ENCODE data around the gene POLR1H.
"Not testable (repeated sequence)": the region's sequence is repeated elsewhere in the genome, so short reads cannot be mapped to it uniquely, and the experiment has no call there.

POLR1H gene, protein sequence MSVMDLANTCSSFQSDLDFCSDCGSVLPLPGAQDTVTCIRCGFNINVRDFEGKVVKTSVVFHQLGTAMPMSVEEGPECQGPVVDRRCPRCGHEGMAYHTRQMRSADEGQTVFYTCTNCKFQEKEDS

DNA sequence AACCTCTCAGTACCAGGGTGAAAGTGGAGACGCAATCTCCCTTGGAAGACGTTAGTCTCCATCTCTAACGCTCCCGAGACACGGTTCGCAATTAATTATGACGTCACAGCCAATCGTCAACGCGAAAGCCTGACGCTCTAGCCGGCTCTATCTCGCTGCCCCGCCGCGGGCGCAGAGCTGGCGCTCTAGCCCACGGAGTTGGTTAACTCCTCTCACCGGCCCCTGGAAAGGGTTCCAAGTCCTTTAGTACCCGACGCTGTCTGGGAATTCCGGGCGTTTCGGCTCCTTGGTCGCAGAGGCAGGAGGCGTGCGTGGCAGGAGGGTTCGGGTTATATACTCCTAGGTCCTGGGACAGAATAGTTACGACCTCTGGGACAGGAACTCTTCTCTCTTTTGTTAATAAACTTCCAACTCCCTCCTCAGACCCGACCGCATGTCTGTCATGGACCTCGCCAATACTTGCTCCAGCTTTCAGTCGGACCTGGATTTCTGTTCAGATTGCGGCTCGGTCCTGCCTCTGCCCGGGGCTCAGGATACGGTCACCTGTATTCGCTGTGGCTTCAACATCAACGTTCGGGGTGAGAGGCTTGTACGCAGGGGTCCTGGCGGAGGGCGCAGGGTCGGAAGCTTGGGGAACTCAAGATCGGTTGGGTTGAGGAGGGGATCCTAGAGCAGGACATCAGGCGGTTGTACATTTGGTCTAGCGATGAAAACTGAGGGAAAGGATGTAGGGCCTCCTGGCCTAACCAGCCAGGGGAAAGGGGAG lies at the start of gene POLR1H:
Gene POLR1H (plus strand): TSS at position 174 of the 766 bp plus-strand sequence. CDS start 260 bp downstream, at position 434.
- DNase-seq (ENCODE audit: low read depth, low spot score) = peak; percentile 80

DNA sequence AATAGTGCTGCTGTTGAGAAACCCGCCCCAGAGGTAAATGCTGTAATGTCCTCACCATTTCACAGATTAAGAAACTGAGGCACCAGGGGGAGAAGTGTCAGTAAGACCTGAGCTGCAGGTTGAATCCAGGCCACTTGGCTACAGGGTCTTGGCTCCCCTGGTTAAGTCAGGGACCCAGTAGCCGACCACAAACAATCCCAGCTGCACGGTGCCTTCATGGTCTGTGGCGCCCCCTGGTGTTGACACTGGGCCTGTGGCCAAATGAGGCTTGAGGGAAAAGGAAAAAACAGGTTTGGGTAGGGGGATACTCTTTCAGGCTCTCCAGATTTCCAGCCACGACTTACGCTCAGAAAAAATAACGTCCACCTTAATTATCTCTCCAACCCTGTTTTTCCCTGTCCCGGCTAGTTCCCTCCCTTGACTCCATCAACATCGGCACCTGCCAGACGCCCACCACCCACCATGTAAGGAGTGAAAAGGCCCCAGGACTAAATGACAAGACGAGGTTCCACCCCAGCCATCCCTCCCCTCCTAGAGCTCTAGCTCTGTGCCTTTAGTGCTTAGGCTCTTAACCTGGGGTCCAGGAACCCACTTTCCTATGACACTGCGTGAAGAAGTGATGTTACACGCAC lies 47.7 kb upstream of the POLR1H start:
- no peak for DNase-seq (ENCODE audit: low read depth, low spot score)

DNA sequence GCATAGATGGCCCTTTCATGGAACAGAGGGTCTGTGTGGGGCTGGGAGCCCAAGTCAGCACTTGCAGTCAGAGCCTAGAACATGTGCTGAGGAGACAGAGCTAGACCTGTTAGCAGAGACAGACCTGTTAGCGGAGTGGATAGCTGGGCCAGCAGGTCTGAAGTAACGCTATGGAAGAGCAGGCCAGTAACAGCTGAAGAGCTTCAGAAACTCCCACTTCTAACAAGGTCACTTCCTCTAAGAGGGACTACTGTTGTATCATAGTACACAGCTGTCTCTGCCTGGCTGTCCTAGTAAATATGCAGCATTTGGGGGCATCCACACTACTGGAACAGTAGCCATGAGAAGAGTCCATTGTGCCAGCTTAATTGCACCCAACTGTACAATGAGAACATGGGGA lies 41.2 kb upstream of the POLR1H start:
- DNase-seq (ENCODE audit: low read depth, low spot score) = no peak

DNA sequence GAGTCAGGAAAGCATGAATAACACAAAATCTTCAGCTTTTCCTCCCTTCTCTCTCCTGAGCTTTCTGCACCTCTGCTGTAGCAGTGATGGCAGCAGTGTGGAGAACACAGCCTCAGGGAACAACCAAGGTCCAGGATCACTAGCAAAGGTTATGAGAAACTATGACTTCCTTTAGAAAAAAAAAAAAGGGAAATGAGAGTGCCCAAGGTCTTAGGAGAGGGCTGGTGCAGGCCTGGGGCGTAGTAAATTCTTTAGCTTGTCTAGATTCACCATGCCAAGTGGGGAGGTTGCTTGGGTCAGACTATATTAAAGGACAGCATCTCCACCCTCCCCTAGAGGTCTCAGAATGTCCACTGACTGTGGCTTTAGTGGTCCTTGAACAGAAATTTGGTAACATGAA lies 40.4 kb upstream of the POLR1H start:
- no peak for DNase-seq (ENCODE audit: low read depth, low spot score)

DNA sequence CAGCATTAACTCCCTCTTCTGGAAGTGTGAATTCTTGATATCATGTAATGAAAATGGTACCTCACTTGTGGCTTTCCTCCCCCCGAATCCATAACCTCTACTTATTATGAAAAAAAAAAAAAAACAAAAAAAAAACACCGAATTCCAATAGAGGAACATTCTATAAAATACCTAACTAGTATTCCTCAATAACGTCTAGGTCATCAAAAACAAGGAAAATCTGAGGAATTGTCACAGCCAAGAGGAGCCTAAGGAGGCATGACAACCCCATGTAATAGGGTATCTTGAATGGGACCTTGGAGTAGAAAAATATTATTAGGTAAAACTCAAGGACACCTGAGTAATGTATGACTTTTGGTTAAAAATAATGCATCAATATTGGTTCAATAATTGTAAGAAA lies 38.9 kb upstream of the POLR1H start:
- no peak for DNase-seq (ENCODE audit: low read depth, low spot score)

DNA sequence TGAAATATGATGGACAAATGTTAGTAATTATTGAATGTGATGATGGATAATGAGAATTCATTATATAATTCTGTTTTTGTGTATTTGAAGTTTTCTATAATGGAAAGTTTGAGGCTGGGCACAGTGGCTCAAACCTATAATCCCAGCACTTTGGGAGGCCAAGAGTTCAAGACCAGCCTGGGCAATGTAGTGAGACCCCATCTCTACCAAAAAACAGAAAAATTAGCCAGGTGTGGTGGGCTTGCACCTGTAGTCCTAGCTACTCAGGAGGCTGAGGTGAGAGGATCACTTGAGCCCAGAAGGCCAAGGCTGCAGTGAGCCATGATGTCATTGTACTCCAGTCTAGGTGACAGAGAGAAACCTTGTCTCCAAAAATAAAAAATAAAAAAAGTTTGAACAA lies 38.4 kb upstream of the POLR1H start:
- DNase-seq (ENCODE audit: low read depth, low spot score) = not testable (repeated sequence)

DNA sequence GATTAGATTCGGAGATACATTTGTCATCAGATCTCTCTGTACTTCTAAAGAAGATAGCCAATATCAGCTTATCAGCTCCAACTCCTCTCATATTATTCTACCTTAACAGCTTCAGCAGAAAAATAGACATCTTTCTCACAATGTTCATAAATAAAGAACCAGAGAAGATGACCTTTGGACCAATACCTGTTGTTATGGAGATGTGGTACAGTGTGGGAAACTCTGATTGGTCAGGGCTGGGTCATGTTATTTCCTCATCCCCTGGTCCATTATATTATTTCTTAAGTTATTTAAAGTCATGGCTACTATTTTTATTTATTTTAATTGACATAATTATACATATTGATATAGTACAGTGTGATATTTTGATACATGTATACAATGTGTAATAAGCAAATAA lies 35.9 kb upstream of the POLR1H start:
- no peak for DNase-seq (ENCODE audit: low read depth, low spot score)

DNA sequence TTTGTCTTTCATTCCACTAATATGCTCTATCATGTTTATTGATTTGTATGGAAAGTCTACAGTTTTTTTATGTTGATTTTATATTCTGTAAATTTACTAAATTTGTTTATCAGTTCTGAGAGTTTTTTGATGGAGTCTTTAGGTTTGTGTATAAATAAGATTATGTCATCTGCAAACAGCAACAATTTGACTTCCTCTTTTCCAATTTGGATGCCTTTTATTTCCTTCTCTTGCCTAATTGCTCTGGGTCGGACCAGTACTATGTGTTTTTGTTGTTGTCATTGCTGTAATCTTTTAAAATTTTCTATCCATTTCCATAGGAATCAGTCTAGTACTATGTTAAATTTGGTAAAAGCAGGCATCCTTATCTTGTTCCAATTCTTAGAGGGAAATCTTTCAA lies 31.5 kb upstream of the POLR1H start:
- DNase-seq (ENCODE audit: low read depth, low spot score) = no peak

DNA sequence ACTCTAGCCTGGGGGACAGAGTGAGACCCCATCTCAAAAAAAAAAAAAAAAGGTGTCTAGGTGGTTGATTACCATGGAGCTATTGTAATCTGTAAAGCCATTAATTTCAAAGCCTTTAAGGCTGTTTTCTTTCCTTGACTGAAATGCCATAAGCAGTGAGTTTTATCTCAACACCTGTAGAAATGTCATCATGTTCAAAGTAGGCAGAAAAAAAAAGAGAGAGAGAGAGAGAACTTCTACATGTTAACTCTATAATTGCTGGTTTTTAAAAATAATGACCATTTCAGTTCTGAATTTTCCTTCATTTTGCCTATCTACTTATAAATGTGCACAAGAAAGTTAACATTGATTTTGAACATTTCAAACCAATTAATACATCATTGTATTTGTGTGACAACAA lies 29.7 kb upstream of the POLR1H start:
- no peak for DNase-seq (ENCODE audit: low read depth, low spot score)

DNA sequence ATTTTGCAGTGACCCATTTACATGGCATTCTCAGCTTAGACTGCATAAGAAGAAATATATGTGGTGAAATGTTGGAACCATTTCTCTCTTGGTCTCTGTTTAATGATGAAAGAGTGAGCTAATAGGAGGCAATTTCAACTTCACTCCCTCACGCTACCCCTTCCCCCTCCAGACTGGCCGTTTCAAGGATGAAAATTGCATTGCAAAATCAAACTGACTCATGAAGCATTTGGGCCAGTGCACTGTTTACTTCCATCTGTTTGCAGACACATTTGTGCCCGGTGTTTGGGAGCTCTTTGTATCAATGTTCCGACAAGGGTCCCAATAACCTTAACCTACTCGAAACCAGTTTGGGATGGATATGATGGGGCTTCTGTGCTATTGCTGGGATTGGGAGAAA lies 27.6 kb upstream of the POLR1H start:
- DNase-seq (ENCODE audit: low read depth, low spot score) = not testable (repeated sequence)

DNA sequence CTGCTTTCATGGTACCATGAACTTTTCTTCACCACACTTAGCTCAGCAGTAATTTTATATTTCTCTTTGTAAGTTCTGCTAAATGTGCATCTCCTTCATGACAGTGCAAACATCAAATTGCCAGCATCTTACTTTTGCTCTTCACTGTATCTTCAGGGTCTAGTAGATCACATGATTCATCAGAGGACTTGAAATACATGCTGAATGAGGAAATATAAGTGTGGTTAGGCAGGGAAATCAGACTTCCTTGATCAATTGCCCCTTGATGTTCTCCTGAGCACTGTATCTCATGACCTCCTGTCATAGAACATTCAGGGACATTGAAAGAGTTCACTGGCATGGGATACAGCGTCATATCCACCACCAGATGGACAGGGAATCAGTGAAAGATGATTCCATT lies 25.3 kb upstream of the POLR1H start:
- no peak for DNase-seq (ENCODE audit: low read depth, low spot score)

DNA sequence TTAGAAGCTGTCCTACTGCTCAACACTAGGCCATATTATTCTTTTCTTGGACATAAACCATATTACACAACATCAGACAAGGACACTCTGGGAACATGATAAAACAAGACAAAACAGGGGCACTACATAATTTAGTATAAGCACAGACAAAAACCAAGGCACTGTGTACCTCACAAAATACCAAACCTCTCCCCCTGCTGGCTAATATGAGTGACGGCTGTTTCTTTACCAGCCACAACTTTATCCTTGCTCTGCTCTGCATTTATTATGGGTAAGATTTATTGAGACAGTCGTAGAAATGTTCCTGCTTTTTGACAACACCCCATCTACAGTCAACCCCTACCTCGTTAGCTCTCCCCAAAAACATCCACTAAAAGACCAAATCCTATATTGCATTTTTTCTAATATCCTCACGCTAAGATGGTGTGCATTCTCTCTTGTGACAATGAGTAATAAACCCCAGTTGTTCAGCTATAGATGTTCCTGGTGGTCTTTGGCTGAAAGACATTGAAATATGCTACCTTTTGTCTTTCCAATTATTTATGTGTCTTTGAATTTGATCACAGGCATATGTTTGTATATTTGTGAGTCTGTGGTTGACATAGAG lies 23.8 kb upstream of the POLR1H start:
- DNase-seq (ENCODE audit: low read depth, low spot score) = no peak

DNA sequence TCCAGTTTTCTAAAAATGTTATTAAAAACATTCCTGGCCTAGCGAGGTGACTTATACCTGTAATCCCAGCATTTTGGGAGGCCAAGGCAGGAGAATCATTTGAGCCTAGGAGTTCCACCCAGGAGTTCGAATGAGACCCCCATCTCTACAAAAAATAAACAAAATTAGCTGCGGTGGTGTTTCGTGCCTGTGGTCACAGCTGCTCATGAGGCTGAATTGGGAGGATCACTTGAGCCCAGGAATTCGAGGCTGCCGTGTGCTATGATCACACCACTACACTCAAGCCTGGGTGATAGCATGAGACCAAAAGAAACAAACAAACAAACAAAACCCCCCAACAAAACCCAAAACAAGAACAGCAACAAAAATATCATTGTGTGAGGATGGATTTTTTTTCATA lies 19.8 kb upstream of the POLR1H start:
- DNase-seq (ENCODE audit: low read depth, low spot score) = no peak

DNA sequence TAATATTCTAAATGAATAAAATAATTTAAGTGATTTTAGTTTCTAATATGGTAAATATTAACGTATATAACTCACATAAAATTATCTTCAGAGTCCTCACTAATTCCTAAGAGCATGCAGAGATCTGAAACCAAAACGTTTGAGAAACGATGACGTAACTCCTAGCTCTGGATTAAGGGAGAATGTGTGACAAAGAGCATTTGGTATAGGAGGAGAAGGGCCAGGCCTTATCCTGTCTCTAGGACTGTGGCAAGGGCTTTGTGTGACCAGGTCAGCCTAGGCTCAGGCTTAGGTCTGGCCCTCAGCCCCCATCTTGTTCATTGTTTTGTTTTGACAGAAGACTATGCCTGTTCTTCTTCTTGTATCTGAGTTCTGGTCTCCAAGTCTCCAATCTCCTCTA lies 19.2 kb upstream of the POLR1H start:
- DNase-seq (ENCODE audit: low read depth, low spot score) = no peak

DNA sequence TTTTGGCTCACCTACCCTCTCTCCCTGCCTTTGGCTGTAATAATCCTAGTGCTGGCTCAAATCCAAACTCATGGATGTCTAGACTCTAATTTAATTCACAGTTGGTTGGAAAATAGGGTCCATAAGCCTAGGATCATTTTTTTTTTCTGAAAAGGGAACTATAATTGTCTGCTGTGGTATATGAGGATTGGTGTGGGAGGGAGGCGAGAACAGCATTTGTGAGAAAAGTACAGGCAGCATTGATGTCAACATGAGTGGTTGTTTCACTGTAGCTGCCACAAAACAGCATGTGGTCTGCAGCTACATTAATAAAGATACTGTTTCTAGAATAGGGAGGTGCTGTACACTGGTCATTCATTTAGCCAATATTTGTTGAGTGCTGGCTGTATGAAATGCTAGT lies 18.6 kb upstream of the POLR1H start:
- no peak for DNase-seq (ENCODE audit: low read depth, low spot score)

DNA sequence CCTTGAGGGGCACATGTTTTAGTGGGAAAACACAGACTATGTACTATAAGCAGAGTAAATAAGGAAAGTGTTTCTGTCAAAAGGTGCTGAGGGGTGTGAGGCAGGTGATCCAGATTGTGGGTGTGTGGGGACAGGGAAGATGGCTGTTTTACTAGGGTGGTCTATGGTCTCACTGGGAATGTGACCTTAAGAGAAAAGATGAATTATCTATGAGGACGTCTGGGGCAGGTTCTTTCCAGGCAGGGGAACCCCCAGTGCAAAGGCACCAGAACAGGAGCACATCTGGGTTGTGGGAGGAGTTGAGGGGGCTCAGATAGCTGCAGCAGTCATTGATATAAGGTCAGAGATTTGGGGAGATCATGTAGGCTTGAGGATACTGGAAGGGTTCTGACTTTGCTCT lies 18.2 kb upstream of the POLR1H start:
- DNase-seq (ENCODE audit: low read depth, low spot score) = no peak

DNA sequence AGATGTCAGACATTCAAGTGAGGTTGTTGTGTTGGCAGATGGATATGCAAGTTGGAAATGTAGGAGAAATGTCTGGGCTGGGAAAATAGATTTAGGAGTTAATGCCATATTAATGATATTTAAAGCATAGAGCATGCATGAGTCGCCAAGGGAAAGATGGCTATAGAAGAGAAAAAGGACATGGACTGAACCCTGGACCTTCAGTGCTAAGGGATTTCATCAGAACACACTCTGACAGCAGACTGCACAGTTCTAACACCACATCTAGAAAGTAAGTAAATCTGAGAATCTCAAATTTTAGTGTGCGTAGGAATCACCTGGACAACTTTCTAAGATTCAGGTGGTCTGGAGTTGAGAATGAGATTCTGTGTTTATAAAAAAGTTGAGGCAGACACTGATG lies 17.3 kb upstream of the POLR1H start:
- DNase-seq (ENCODE audit: low read depth, low spot score) = no peak

DNA sequence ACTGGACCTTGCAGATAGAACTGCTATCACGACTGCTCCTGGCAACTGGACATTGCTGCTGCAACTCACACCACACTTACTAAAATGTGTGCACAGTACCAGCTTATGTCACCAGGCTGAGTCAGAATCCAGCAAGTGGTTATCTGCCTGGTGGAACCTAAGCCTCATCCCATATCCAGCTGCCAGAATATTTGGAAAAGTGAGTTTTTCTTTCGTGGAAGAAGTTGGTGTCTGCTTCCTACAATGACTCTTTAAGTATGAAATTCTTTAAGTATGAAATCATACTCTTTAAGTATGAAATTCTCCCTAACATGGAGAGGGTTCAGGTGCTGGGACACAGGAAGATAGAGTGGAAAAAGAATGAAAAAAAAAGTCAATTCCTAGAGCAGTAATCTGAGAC lies 16.4 kb upstream of the POLR1H start:
- no peak for DNase-seq (ENCODE audit: low read depth, low spot score)

DNA sequence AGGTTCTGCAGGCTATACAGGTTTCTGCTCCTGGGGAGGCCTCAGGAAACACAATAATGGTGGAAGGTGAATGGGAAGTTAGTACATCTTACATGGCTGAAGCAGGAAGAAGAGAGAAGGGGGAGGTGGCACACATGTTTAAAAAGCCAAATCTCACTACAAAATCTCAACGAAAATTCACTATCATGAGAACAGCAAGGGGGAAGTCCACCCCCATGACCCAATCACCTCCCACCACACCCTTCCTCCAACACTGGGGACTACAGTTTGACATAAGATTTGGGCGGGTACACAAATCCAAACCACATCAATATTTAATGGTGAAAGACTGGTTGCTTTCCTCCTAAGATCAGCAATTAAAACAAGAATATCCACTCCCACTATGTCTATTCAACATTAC lies 13.8 kb upstream of the POLR1H start:
- DNase-seq (ENCODE audit: low read depth, low spot score) = no peak

DNA sequence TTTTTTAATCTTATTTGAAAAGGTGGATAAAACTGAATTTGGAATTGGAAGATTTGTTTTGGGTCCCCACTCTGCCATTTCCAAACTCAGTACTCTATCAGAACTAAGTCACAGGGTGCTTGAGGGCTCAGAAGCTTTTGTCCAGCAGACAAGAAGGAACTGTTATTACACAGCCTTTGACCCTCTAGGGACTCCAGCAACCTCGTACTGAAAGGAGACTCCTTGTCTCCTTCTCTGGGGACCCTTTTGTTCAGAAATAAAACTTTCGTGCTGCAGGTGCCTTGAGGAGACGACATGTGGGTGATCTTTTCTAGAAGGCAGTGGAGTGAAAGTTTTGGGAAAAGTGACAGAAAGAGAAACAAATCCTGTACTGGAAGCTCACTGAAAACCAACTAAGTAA lies 7.4 kb upstream of the POLR1H start:
- no peak for DNase-seq (ENCODE audit: low read depth, low spot score)

DNA sequence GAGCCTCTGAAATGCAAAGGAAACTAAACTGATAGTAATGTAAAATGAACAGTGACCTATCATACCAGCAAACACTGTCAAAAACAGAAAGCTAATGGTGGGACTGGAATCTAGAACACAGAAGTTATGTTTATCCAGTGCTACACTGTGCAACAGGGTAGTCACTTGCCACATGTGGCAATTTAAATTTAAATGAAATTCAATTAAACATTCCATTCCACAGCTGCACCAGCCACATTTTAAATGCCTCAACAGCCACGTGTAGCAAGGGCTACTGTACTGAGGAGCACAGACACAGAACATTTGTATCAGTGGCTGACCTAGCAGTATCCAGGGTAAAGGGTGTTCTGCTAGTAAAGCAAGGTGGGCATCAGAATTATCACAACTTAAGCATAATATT lies 5.6 kb upstream of the POLR1H start:
- DNase-seq (ENCODE audit: low read depth, low spot score) = no peak

DNA sequence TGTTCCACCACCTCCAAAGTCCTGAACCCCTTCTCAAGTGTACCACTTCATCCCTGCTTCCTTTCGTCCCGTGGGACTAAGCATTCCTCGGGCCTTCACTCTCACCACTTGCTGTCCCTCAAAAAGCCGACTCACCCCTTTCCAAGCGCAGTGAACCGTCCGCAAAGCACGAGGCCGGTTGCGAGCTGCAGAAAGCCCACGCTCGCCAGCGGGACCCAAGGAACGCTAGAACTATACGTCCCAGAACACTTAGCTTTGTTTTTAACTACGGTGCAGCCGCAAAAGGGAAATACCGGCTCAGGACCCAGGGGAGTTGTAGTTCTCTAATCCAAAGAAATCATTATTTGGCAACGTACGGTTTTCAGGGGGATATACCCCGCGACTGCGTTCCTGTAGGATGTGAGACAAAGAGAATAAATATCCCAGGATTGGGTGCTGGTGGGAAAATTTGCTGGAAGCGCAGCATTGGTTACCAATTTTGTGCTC lies 416 bp upstream of the POLR1H start:
- DNase-seq (ENCODE audit: low read depth, low spot score) = no peak
